Ammon's horn (tissue), 1 donor: ENCODE results near the gene CSNK1G1.
"Not testable (repeated sequence)": the region's sequence is repeated elsewhere in the genome, so short reads cannot be mapped to it uniquely, and the experiment has no call there.

Experiments used
- DNase-seq: peaks from one replicate; pipeline ENCODE4 v3.0.0-alpha.2; 2016; ENCODE audit warnings: low spot score

The CSNK1G1 gene

GRCh38 chr15:64287953-64288352, 68.0 kb downstream of the CSNK1G1 start:
- DNase-seq, result no peak

DNA sequence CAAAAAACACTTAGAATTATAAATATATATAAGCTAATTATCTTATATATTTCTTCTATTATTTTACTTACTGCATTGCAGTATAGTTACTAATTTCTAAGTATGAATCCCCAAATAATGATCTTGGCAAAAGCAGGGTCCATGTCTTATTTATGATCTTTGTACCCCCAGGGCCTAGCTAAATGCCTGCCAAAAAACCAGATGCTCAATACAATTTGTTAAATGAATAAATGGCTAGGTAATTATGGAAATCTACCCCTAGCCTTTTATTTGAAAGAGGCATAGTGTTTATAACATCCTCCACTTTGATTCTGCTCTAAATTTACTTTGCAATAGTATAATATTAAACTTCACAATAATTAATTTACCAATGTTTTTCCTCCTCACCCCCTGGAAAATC, 69.5 kb downstream of the CSNK1G1 start:
- DNase-seq, result no peak

GRCh38 chr15:64285871-64286270, 70.1 kb downstream of the CSNK1G1 start:
- no peak for DNase-seq

- no peak for DNase-seq
These were observed 70.8 kb downstream of the CSNK1G1 start for GRCh38 chr15:64285150-64285549.

- no peak for DNase-seq
These were observed 71.9 kb downstream of the CSNK1G1 start for GRCh38 chr15:64284042-64284441.

DNA sequence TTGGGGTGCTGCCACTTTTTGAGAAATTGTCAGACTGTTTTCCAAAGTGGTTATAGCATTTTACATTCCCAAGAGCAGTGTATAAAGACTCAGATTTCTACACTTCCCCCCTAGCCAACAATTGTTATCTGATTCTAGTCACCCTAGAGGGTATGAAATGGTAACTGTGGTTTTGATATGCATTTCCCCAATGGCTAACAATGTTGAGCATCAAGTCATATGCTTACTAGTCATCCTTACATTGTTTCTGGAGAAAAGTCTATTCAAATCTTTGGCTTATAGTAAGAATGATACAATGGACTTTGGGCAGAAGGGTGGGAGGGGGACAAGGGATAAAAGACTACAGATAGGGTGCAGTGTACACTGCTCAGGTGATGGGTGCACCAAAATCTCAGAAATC, 73.3 kb downstream of the CSNK1G1 start:
- DNase-seq, result no peak

DNA sequence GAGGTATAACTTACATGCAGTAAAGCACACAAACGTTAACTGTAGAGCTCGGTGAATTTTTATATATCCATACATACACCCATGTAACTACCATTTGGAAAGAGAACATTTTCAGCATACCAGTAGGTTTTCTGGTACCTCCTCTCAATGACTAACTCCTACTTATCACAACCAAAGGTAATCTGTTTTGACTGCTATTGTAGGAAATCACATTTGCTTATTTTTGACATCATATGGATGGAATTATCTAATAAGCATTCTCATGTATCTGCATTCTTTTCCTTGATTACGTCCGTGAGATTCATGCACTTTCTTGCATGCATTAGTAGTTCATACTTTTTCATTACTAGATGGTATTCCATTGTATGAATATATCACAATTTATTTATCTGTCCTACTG, 76.8 kb downstream of the CSNK1G1 start:
- DNase-seq, result no peak

DNA sequence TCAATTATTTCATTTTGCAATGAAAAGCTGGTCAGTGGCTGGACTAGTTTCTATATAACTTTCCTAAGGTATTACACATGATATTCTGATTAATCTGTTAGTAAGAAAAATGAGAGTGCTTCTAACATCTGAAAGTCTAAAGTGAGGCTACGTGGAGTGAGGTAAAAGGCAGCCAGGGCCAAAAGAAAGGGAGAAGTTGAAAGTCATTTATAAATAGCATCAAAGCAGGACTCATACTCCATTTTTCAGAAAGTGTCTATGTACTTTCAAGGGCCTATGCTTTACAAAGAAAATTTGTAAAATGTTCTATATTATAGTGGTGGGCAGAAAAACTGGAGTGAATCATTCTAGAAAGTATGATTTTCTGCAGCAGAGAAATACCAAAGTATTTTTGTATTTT, 80.0 kb downstream of the CSNK1G1 start:
- no peak for DNase-seq

GRCh38 chr15:64274341-64274950, 81.5 kb downstream of the CSNK1G1 start:
- DNase-seq, result peak; percentile 8

- DNase-seq, result no peak
These were observed 88.5 kb downstream of the CSNK1G1 start for GRCh38 chr15:64267331-64267973.

GRCh38 chr15:64265188-64265587, 90.8 kb downstream of the CSNK1G1 start:
- DNase-seq, result not testable (repeated sequence)

GRCh38 chr15:64264502-64264901, 91.5 kb downstream of the CSNK1G1 start:
- DNase-seq, result no peak

DNA sequence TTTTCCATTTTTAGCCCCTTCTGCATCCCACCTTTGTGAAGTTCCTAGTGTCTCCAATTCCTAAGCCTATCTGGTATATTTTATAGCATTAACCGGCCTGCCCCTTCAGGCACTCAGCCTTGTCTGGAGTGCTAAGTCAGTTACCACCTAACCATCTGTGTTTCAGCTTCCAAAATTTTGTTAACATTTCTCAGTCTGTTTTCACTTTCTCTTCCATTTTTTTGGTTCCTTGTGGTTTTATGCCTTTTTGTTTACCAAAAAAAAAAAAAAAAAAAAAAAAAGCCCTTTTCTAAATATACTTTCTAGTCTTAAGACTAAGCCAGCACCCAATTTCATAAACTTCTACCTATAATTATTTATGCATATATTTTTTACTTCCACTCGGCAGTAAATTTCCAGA, 92.4 kb downstream of the CSNK1G1 start:
- DNase-seq, result no peak

DNA sequence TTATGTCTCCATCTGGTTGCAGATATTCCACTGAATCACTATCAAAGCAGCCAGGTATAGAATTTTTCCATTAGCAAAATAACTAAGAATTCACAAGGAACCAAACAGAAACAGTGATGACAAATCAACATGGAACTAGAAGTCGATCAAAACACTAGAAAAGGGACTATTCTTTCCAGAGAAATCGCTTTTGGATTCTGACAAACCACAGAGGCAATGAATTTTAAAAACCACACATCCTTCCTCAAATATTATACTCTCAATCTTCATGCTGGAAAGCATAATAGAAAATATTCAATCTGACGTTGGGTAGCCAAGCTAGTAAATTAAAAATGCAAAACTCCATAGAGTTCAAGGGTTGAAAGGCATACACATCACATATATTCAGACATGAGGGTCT, 99.9 kb downstream of the CSNK1G1 start:
- no peak for DNase-seq

DNA sequence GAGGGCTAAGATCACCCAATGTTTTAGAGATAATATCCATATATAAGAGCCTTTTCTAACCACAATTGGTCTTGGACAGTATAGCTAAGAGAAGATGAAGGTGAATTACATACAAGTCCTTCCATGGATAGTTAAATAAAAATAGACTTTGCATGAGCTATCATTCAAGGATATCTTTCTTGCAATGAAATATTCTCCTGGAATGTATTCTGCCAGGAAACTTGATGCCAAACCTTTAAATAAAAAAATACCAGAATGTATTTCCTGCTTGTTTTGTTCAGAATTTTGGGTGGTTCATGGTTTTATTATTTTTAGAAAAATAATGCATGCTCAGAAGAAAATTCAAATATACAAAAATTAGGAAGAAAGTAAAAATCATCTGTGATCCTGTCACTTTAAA, 104.3 kb downstream of the CSNK1G1 start:
- DNase-seq, result no peak

- DNase-seq, result no peak
These were observed 104.9 kb downstream of the CSNK1G1 start for GRCh38 chr15:64251121-64251520.

GRCh38 chr15:64249883-64250575, 105.9 kb downstream of the CSNK1G1 start:
- DNase-seq, result no peak

DNA sequence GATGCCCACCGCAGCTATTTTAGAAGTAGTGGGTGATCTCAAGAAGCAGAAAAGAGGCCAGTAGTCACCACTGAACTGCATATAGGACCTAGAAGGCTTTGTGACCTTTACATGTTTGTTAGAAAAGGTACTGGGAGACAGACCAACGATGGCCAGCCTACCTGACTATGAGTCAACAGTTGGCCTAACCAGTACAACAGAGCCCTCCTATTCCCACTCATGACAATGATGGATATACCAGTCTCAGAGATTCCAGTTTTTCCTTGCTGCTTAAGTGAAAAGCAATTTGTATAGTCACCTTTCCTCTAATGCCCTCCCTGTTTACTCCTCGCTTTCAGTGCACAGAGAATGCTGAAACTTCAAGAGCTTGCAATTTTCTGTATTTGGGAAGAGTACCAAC, 106.6 kb downstream of the CSNK1G1 start:
- no peak for DNase-seq

DNA sequence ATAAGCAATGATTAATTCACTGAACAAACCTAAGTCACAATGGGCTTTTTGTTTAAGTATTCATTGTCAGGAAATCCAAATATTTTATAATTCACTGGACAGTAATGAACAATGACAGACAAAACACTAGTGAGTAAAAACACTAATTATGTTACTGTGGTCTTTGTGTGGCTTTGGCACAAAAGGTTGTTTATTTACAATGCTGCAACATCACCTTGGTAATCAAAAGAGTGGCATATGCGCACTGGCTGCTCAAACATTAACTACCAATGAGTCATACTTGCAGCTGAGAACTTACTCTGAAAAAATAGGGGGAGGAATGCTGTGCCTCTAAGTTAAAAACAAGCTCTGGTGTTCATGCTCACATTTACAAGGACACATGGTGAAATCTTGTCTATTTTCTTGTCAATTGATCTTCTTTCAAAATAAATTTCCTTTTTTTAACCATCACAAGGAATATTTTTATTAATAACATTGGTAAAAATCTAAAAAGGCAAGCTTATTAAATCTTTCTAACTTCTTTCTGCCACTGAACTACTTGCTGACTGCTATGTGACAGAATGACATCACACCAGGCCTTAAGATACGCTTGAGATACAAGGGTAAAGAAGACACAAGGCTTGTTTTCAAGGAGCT, 107.9 kb downstream of the CSNK1G1 start:
- DNase-seq, result peak; percentile 67

DNA sequence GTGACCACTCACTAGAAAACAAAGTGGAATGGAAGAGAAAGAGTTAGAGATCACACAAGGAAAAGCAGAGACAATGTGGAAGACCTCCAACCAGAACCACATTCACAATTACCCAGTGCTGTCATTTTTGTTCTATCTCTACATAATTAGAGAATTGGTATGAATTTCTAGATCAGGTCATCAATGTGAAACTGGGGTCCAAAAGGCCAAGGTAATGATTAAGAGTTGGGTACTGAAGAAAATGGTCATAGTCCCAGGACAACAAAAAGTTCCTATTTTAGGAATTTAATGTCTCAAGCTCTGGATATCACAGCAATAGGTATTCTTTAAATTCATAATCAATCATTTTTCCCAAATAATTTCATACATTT, 108.5 kb downstream of the CSNK1G1 start:
- no peak for DNase-seq

GRCh38 chr15:64246364-64247189, 109.4 kb downstream of the CSNK1G1 start:
- peak; percentile 53 for DNase-seq

GRCh38 chr15:64245405-64245804, 110.6 kb downstream of the CSNK1G1 start:
- no peak for DNase-seq
